RPMI7951 (cell line): ENCODE measurements around the gene PAPSS2. TPM values are rescaled to one million over a fixed set of nuclear protein-coding genes. Genes with fewer than 3 reads are reported as not detected.
A peak's percentile ranks its signal among the peaks of the same experiment; 100 is the strongest.

Experiments used
- DNase-seq: peaks from one replicate; pipeline ENCODE4 v3.0.0-alpha.2; 2012; ENCODE audit warnings: low read depth
- total RNA-seq: library from RNA; depleted of rRNA; stranded (reverse); fragments of >200 nt; shearing (Covaris generic); gene quantifications from 2 replicates; pipeline ENCODE4 v1.2.3, GENCODE V29; 2014

The PAPSS2 gene
- total RNA-seq, 1 experiment from 2014 or later: 147 TPM

GRCh38 chr10:87670586-87670985 lies 10.9 kb downstream of the PAPSS2 start:
- DNase-seq: no peak

GRCh38 chr10:87671139-87671815 lies 11.6 kb downstream of the PAPSS2 start:
- peak; percentile 49 for DNase-seq

GRCh38 chr10:87672551-87672950 lies 12.9 kb downstream of the PAPSS2 start:
- no peak for DNase-seq

GRCh38 chr10:87674943-87675342 lies 15.3 kb downstream of the PAPSS2 start:
- no peak for DNase-seq

GRCh38 chr10:87675396-87676376 lies 16.0 kb downstream of the PAPSS2 start:
- peak; percentile 68 for DNase-seq

- no peak for DNase-seq
These were observed 17.9 kb downstream of the PAPSS2 start for GRCh38 chr10:87677595-87677994.

GRCh38 chr10:87678302-87678701 lies 18.6 kb downstream of the PAPSS2 start:
- DNase-seq: no peak

- no peak for DNase-seq
These were observed 23.7 kb downstream of the PAPSS2 start for GRCh38 chr10:87683356-87683755.

- no peak for DNase-seq
These were observed 24.4 kb downstream of the PAPSS2 start for GRCh38 chr10:87684001-87684638.

GRCh38 chr10:87685832-87686574 lies 26.3 kb downstream of the PAPSS2 start:
- DNase-seq: no peak

- no peak for DNase-seq
These were observed 31.9 kb downstream of the PAPSS2 start for GRCh38 chr10:87691506-87692070.

- DNase-seq: no peak
These were observed 33.3 kb downstream of the PAPSS2 start for GRCh38 chr10:87692956-87693484.

- no peak for DNase-seq
These were observed 34.5 kb downstream of the PAPSS2 start for GRCh38 chr10:87694011-87694794.

GRCh38 chr10:87695074-87695473 lies 35.4 kb downstream of the PAPSS2 start:
- no peak for DNase-seq

- no peak for DNase-seq
These were observed 37.5 kb downstream of the PAPSS2 start for GRCh38 chr10:87696922-87697745.

GRCh38 chr10:87700031-87700796 lies 40.5 kb downstream of the PAPSS2 start:
- peak; percentile 7 for DNase-seq

GRCh38 chr10:87702260-87702972 lies 42.7 kb downstream of the PAPSS2 start:
- DNase-seq: no peak

- DNase-seq: no peak
These were observed 43.3 kb downstream of the PAPSS2 start for GRCh38 chr10:87702973-87703294.
